Endothelial cell of hepatic sinusoid (primary cell): ENCODE data around the gene ZNF121.
"Not testable (repeated sequence)": the region's sequence is repeated elsewhere in the genome, so short reads cannot be mapped to it uniquely, and the experiment has no call there.

Source experiments
- in situ Hi-C: cut with HindIII; loops from 2 replicates; pipeline ENCODE4 v1.10.0; 2017; ENCODE audit warnings: low sequenced_read_pairs

The ZNF121 gene

DNA sequence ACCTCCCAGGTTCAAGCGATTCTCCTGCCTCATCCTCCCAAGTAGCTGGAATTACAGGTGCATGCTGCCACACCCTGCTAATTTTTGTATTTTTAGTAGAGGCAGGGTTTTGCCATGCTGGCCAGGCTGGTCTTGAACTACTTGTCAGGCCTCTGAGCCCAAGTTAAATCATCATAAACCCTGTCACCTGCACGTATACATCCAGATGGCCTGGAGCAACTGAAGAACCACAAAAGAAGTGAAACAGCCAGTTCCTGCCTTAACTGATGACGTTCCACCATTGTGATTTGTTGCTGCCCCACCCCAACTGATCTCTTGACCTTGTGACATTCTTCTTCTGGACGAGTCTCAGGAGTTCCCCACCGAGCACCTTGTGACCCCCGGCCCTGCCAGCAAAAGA, 45.1 kb downstream of the ZNF121 start:
- in situ Hi-C loops = not testable (repeated sequence)

DNA sequence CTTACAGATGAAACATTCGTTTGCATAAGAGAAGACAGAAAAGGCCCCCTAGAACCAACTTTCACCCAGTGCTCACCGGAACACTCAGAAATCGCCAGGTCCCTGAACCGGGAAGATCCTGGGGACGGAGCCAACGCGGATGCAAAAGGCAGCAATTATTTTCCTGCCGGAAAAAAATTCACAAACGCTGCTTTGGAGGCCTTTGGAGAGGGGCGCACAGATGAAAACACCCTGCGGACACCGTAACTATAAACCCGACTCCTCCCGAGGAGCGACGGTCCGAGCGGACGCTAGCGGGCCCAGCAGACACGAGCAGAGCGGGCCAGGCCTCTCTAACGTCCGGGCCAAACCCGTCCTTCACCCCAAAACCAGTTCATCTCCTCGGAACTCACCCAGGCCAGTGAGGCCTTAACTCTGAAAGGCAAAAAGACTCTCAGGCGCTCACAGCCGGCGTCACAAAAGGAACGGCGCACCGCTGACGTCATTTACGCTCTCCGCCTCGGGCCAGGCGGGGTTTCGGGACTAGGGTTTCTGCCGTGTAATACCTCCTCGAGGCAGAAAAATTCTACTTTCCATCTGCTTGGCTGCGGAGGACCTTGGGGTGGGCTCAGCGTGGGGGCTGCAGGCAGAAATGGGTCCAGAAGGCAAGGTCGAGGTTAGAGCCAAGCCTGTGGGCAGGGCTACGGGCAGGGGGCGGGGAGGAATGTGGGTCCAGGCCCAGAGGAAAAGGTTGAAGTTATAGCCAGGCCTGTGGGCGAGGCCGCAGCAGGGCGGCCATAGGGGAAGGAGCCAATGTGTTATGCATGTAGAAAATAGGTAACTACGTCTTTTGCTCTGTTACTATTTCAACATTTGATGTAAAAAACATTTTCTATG, 45.9 kb downstream of the ZNF121 start, which contains the start of gene ZNF426:
Gene ZNF426 (minus strand): TSS at position 463 of the 876 bp plus-strand sequence. CDS start 2,413 bp downstream, outside the sequence.
- in situ Hi-C loops = no loop called here

- in situ Hi-C loops = no loop called here
Observed at GRCh38 chr19:9535934-9536333, 48.4 kb downstream of the ZNF121 start.

DNA sequence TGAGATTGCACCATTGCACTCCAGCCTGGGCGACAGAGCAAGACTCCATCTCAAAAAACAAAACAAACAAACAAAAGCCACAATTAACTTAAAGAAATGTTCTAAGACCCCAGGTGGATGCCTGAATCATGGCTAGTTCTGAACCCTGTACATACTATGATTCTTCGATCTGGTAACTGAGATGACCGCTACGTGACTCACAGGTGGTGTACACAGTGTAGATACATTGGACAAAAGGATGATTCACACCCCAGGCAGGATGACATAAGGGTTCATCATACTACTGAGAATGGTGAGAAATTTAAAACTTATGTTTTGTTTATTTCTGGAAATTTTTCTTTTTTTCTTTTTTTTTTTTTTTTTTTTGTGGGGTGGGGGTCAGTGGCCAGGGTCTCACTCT, 52.4 kb downstream of the ZNF121 start:
- in situ Hi-C loops = no loop called here

DNA sequence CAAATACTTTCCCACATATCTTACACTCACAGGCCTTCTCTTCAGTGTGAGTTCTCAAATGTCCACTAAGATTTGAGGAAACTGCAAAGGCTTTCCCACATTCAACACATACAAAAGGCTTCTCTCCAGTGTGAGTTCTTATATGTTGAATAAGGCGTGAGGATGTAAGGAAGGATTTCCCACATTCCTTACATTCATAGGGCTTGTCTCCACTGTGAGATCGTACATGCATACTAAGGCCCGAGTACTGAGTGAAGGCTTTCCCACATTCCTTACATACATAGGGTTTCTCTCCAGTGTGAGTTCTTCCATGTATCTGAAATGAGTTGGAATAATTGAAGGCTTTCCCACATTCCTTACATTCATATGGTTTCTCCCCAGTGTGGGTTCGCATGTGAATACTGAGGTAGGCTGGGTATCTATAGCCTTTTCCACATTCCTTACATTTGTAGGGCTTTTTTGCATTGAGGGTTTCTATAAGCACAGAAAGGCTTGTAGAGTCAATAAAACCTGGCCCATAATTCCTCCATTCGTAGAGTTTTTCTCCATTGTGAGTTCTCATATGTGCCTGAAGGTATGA, 55.5 kb downstream of the ZNF121 start:
- in situ Hi-C loops = no loop called here

DNA sequence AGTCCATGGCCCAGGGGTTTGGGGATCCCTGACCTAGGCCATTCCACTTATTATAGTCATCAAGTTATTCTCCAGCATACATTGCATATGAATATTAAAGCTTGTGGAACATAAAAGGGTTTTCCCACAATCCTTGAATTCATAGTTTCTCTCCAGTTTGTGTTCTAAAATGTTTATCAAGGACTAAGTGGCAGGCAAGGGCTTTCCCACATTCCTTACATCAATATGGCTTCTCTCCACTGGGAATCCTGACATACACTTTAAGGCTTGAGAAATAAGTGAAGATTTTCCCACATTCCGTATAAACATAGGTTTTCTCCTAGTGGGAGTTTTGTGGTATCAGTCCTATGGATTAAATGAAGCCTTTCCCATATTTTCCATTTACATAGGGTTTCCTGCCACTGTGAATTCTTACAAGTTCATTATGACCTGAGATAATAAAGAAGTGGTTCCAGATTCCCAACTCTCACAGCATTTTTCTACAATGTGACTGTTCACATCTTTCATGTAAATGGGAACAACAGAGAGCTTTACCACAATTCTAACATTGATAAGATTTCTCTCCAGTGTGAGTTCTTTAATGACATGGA, 60.3 kb downstream of the ZNF121 start:
- in situ Hi-C loops = loop anchor here (5.0 kb wide), 1 partner anchor 57 kb away; no protein-coding TSS in a partner anchor
